ENCODE data around the gene RHOC.

RHOC gene

DNA sequence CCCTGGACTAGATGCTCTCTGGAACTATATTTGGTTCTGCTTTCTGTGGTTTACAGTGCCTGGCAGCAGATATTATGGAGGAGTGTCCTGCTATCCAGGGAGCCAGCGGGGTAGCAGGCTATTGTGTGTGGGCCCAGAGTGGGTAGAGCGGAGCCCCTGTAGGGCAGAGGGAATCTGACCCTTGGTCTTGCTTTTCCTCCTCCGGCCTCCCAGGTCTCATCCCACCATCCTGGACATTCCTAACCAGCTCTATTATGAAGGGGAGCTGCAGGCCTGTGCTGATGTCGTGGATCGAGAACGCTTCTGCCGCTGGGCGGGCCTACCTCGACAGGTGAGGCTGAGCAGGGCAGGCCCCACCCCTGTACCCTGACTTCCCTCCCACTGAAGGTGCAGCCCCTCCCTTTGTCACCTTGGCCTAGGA is 9.1 kb downstream of the RHOC start:
- DNase-seq (ENCODE audit: low read depth): no peak

DNA sequence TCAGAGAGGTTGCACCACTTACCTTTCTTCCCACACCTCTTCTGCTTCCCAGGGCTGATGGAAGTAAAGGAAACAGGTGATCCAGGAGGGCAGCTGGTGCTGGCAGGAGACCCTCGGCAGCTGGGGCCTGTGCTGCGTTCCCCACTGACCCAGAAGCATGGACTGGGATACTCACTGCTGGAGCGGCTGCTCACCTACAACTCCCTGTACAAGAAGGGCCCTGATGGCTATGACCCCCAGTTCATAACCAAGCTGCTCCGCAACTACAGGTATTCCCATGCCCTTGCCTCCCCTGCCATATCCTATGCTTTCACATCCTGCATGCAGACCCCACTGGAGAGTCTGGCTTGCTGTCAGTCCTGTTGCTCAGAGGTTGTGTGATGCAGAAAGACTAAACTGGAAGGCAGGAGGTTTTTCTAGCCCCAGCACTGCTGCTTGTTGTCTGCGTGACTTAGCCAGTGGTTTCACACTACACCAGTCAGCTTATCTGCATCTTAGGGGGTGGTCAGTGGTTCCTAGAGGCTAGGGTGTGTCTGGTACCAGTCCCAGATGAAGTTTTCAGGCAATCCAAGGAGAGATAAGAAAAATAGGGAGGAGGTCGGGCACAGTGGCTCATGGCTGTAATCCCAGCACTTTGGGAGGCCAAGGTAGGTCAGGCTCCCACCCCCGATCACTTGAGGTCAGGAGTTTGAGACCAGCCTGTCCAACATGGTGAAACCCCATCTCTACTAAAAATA is 10.2 kb downstream of the RHOC start:
- no peak overlapping the region for H3K4me3 ChIP-seq (ENCODE audit: low read depth, low read length)
- no peak for TF ChIP-seq MYC (IDR thresholded peaks at IDR 0.05; ENCODE audit: low read depth, low read length)
- TF ChIP-seq, protein P1, sequence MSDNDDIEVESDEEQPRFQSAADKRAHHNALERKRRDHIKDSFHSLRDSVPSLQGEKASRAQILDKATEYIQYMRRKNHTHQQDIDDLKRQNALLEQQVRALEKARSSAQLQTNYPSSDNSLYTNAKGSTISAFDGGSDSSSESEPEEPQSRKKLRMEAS (IDR thresholded peaks at IDR 0.05; ENCODE audit: low read depth, low read length): no peak
- no peak for TF ChIP-seq POLR2A (IDR thresholded peaks at IDR 0.05; ENCODE audit: extremely low read depth, insufficient read length)
- TF ChIP-seq, protein P2, sequence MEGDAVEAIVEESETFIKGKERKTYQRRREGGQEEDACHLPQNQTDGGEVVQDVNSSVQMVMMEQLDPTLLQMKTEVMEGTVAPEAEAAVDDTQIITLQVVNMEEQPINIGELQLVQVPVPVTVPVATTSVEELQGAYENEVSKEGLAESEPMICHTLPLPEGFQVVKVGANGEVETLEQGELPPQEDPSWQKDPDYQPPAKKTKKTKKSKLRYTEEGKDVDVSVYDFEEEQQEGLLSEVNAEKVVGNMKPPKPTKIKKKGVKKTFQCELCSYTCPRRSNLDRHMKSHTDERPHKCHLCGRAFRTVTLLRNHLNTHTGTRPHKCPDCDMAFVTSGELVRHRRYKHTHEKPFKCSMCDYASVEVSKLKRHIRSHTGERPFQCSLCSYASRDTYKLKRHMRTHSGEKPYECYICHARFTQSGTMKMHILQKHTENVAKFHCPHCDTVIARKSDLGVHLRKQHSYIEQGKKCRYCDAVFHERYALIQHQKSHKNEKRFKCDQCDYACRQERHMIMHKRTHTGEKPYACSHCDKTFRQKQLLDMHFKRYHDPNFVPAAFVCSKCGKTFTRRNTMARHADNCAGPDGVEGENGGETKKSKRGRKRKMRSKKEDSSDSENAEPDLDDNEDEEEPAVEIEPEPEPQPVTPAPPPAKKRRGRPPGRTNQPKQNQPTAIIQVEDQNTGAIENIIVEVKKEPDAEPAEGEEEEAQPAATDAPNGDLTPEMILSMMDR (IDR thresholded peaks at IDR 0.05; ENCODE audit: low read depth, low read length): no peak
- DNase-seq (ENCODE audit: low read depth): no peak

More for the DNA sequence above, 9.1 kb downstream of the RHOC start:
- H3K4me3 ChIP-seq (ENCODE audit: low read depth, low read length): no peak overlapping the region
- TF ChIP-seq, protein P1 (IDR thresholded peaks at IDR 0.05; ENCODE audit: low read depth, low read length): no peak
- TF ChIP-seq POLR2A (IDR thresholded peaks at IDR 0.05; ENCODE audit: extremely low read depth, insufficient read length): no peak
- TF ChIP-seq MYC (IDR thresholded peaks at IDR 0.05; ENCODE audit: low read depth, low read length): no peak
- TF ChIP-seq, protein P2 (IDR thresholded peaks at IDR 0.05; ENCODE audit: low read depth, low read length): no peak

DNA sequence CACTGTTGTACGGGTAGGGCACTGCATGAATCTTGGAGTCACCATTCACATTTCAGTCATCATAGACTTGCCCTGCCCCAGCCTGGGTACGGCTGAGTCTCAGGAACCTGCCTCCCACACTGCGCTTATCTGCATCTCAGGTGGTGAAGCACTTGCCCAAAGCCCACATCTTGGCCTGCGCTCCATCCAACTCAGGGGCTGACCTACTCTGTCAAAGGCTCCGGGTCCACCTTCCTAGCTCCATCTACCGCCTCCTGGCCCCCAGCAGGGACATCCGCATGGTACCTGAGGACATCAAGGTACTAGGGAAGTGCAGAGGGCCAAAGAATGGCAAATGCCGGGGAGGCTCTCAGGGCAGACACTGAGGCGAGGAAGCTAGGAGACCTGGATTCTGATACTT is 11.7 kb downstream of the RHOC start:
- TF ChIP-seq, protein P1 (IDR thresholded peaks at IDR 0.05; ENCODE audit: low read depth, low read length): no peak
- no peak for TF ChIP-seq POLR2A (IDR thresholded peaks at IDR 0.05; ENCODE audit: extremely low read depth, insufficient read length)
- no peak for TF ChIP-seq MYC (IDR thresholded peaks at IDR 0.05; ENCODE audit: low read depth, low read length)
- TF ChIP-seq, protein P2 (IDR thresholded peaks at IDR 0.05; ENCODE audit: low read depth, low read length): no peak
- no peak for DNase-seq (ENCODE audit: low read depth)
- no peak overlapping the region for H3K4me3 ChIP-seq (ENCODE audit: low read depth, low read length)

DNA sequence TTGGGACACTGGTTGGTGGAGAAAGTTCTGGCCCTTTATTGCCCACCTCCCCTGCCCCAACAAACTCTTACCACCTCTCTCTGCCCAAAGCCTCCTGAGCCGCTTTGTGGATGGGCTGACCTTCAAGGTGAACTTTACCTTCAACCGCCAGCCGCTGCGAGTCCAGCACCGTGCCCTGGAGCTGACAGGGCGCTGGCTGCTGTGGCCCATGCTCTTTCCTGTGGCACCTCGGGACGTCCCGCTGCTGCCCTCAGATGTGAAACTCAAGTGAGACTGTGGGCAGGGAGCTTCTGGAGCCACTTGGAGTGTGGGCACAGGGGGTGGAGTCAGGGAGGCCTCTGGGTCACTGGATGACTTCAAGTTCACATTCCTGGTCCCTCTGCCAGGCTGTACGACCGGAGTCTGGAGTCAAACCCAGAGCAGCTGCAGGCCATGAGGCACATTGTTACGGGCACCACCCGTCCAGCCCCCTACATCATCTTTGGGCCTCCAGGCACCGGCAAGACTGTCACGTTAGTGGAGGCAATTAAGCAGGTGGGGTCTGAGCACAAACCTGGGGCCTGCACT is 12.5 kb downstream of the RHOC start:
- TF ChIP-seq, protein P2 (IDR thresholded peaks at IDR 0.05; ENCODE audit: low read depth, low read length): no peak
- TF ChIP-seq, protein P1 (IDR thresholded peaks at IDR 0.05; ENCODE audit: low read depth, low read length): no peak
- TF ChIP-seq MYC (IDR thresholded peaks at IDR 0.05; ENCODE audit: low read depth, low read length) (no peak), POLR2A (IDR thresholded peaks at IDR 0.05; ENCODE audit: extremely low read depth, insufficient read length) (no peak)
- DNase-seq (ENCODE audit: low read depth): no peak

DNA sequence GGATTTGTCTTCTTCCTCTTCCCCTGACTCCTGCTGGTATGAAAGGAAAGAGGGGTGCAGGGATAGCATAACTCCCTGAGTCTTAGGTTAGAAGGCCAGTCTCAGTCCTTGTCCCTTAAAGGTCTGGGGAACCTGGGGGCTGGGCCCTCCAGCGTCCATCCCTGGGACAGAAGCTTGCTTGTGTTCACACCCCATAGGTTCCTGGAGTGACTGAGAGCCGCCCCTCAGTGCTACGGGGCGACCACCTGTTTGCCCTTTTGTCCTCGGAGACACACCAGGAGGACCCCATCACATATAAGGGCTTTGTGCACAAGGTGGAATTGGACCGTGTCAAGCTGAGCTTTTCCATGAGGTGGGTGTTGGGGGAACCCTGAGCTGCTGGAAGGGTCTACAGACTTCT is 13.1 kb downstream of the RHOC start:
- DNase-seq (ENCODE audit: low read depth): no peak
- TF ChIP-seq MYC (IDR thresholded peaks at IDR 0.05; ENCODE audit: low read depth, low read length) (no peak), POLR2A (IDR thresholded peaks at IDR 0.05; ENCODE audit: extremely low read depth, insufficient read length) (no peak)
- TF ChIP-seq, protein P1 (IDR thresholded peaks at IDR 0.05; ENCODE audit: low read depth, low read length): no peak
- TF ChIP-seq, protein P2 (IDR thresholded peaks at IDR 0.05; ENCODE audit: low read depth, low read length): no peak
- no peak overlapping the region for H3K4me3 ChIP-seq (ENCODE audit: low read depth, low read length)

More for the DNA sequence above, 12.5 kb downstream of the RHOC start:
- no peak overlapping the region for H3K4me3 ChIP-seq (ENCODE audit: low read depth, low read length)

Measured in NB4 (cell line).